GM21723 (cell line): Measurements from ENCODE around the gene COMMD4.
"Not testable (repeated sequence)": the region's sequence is repeated elsewhere in the genome, so short reads cannot be mapped to it uniquely, and the experiment has no call there.

Experiments used
- ATAC-seq: cut with Tn5 transposase; IDR thresholded peaks from one replicate; pipeline ENCODE4 v1.9.1; 2021; ENCODE audit warnings: mild to moderate bottlenecking, moderate library complexity; ENCODE audit not compliant: unreplicated experiment

COMMD4 gene

DNA sequence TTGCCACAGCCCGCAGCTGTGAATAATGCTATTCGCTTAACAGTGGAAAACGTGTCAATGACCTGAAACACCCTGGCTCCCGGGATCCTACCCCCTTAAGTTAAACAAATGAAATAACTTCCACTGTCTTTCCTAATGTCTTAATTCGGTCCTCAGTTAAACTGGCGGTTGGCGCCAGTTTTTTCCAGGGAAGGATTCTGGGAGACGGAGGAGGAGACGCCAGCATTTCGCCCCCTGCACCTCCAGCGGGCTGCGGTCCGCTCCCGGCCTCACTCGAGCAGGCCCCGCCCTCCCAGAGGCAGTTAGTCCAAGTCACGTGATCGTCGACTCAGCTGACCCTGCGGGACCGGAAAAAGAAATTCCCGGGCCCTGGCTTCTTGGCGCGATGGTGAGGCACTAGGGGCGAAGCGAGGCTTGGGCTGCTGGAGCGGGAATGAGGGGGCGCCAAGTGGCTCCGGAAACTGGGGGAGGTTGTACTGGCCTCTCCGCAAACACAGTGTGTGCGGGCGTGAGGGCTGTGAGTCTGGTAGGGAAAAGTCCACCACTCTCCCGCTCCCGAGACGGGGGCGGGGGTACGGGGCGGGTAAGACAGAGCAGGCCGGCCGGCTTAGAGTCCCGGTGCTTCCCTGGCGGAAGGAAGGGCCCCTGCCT is at the start of gene COMMD4:
Gene COMMD4 (plus strand): TSS at position 359 of the 651 bp plus-strand sequence. CDS start 27 bp downstream, at position 386.
- ATAC-seq: peak; percentile 58

DNA sequence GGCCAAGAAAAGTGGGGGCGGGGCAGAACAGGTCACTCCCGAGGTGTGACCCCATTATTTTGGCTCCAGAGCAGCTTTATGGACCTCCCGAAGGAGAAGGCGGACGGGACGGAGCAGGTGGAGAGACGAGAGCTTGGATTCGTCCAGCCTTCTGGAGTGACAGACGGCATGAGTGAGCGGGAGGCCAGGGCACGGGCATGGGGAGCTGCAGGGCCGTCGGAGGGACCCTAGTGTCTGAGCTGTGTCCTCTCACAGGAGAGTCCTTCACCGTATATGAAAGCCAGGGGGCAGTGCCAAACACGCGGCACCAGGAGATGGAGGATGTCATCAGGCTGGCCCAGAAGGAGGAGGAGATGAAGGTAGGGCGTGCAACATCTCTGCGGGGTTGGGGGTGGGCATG is 42.2 kb upstream of the COMMD4 start:
- ATAC-seq: not testable (repeated sequence)

DNA sequence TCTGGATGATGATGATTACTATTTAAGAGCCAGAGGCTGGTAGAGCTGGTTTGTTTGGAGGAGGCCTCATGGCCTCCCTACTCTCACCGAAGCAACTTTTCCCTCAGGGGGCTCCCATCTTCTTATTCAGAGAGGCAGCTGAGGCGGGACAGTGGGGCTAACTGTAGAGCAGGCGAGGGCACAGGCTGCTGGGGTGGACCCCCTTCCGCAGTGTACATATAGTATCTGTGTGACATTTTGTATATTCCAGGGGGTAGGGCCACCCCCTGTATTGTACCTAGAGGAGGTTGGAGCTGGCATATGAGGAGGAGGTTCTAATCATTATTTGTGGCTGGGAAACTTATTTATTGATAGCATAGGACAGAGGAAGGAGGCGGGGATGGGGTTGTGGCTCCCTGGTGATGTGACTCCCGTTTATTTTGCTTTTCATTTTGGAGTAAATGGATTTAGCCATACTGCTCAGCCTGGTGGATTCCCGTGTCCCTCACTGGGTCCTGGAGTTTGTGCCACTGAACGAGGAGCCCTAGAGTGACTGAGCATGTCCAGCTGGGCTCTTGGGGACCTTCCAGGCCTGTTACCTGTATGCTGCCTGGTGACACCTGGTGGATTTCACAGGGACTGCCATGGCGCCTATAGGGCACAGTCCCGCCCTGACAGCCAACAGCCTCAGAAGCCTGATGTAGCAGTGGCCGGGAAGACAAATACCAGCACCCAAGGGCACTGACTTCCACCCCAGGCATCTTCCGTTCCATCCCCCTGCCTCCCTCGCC is 37.1 kb upstream of the COMMD4 start:
- not testable (repeated sequence) for ATAC-seq

DNA sequence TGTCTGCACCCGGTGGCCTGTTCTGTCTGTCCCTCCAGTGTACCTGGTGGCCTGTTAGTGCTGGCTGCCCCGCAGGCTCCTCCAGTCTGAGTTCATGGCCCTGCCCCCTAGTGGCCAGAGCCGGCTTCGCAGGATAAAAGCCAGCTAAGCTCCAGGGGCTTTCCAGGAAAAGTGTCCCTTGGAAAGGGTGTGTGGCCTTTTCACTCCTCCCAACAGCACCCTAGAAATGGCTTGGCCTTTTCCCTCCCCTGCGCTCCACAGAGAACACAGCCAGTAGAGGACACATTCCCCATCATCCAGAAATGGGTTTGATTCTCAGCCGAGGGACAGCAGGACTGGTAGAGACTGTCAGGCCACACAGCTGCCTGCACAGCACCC is 36.6 kb upstream of the COMMD4 start:
- ATAC-seq: not testable (repeated sequence)

DNA sequence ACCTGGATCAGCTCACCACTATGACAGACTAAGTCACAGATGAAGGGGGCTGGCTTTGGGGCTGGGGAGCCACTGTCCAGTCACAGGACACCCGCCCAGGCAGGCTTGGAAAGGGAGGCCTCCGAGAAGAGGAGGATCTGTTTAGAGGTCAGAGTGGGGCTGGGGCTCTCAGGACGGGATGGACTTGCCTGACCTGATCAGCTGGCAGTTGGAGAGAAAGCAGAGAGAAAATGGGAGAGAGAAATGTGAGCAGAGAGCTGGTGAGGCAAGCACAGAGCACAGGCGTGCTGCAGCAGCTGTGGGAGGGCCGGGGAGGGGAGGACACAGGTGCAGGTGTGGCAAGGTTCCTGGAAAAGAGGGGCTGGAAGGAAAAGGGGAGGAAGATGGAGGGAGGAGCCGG is 35.8 kb upstream of the COMMD4 start:
- ATAC-seq: not testable (repeated sequence)

DNA sequence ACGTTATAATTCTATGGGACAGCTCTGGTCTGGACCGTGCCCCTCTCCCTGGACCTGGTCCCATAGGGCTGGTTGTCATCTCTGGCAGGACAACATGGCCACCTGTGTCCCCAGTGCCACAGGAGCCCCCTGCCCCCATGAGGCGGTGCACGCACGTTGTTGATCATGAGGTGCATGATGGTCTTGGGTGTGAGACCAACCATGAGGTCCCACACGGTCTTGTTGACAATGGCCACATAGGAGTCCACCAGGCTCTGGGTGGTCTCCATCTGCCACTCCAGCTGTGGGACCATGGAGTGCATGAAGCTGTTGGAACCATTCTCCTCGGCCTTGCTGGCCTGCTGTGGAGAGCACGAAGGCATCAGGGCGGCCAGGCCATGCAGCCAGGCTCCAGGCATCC is 33.5 kb upstream of the COMMD4 start:
- no peak for ATAC-seq

DNA sequence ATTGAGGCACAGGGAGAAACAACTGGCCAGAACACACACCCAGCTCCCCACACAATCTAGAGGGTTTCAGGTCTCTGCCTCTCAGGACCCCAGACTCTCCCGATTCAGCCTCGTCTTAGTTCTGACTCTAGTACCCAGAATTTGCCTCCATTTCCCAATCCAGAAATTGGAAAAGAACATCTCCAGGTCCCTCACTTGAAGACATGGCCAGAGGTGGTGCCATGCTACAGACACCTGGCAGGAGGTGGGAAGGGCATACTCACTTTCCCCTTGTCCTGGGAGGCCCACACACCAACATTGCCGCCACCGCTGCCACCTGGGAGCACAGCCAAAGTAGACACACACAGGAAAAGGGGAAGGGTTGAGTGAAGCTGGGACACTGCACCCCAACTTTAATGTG is 33.1 kb upstream of the COMMD4 start:
- ATAC-seq: not testable (repeated sequence)

DNA sequence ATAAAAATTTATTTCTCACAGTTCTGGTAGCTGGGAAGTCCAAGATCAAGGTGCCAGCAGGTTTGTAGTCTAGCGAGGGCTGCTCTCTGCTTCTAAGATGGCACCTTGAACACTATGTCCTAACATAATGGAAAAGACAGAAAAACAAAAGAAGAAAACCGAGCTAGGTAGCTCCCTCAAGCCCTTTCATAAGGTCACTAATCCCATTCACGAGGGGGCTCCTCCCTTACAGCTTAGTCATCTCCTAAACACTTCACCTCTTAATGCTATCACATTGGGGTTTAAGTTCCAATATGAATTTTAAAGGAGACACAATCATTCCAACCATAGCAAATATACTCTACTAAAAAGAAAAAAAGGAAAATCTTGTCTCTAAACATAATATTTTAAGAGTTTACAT is 29.7 kb upstream of the COMMD4 start:
- ATAC-seq: no peak

DNA sequence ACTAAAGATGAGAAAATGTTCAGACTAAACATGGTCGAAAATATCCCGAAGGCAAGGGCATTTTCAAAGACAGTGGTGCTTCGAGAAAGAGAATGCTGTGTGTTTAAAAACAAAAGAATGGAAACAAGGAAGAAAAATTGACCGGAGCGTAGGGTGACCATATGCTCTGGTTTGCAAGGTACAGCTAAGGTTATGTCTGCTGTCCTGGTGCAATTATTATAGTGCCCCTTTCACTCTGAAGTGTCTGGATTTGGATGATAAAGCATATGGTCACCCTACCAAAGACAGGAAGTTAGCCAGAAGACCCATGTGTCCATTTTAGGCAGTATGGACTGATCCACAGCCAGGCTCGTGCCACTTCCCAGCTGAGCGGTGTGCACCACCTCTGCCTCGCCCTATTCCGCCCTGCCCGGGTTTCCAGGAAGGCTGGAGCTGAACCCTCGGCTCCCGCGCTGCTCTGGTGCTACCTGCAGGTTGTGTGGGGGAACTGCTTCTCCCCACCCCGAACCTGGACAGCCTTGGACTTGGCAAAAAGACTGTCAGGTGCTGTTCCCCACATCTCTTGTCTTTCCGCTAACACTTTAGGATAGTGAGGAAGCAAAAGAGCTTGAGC is 28.0 kb upstream of the COMMD4 start:
- no peak for ATAC-seq

DNA sequence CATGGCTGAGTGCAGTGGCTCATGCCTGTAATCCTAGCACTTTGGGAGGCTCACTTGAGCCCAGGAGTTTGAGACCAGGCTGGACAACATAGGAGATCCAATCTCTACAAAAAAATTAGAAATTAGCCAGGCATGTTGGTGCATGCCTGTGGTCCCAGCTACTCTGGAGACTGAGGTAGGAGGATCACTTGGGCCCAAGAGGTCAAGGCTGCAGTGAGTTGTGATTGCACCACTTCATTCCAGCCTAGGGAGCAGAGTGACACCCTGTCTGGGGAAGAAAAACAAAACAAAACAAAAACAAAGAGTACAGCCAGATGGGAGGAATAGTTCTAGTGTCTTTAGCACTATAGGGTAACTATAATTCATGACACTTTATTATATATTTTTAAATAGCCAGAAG is 26.2 kb upstream of the COMMD4 start:
- ATAC-seq: no peak

DNA sequence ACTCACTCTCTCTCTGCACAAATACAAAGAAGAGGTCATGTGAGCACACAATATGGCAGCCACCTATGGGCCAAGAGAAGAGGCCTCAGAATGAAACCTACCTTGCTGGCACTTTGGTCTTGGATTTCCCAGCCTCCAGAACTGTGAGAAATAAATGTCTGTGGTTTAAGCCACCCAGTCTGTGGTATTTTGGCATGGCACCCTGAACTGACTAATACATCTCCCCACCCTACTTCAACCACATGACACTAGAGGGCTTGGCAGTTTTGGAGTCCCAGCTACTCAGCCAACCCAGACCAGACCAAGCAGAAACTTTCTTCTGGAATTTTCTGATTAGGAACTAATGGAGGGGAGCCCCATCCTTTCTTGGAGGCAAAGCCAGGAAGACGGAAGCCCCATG is 23.3 kb upstream of the COMMD4 start:
- ATAC-seq: not testable (repeated sequence)

DNA sequence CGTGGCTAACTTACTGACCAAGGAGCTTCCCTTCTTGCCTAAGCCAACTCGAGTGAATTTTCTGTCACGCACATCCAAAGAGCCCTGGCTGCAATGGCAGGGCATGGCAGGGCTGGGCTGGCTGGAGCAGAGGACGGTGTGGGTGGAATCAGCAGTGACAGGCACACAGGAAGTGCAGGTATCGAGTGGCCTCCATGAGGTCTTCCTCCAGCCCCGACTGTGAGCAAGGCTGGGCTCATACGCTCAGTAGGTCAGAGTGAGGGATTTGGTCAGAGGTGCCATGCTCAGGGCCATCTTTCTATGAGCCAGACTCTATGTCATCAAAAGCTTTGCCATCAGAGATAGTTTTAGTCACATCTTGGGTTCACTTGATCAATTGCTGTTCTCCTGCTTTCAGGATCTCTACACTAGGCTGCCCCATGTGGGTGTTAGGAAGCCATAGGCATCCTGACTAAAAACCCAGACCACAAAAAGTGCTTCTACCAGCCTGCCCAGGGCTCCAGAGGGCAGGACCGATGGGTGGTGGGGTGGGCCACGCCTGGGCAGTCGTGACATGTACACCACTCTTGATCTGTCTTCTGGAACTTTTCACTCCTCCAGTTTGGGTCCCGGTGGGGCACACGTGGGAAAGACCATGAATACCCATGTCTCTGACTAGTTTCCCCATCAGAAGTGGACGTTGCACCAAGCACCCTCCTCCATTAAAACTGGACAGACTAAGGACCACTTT is 22.6 kb upstream of the COMMD4 start:
- ATAC-seq: no peak

DNA sequence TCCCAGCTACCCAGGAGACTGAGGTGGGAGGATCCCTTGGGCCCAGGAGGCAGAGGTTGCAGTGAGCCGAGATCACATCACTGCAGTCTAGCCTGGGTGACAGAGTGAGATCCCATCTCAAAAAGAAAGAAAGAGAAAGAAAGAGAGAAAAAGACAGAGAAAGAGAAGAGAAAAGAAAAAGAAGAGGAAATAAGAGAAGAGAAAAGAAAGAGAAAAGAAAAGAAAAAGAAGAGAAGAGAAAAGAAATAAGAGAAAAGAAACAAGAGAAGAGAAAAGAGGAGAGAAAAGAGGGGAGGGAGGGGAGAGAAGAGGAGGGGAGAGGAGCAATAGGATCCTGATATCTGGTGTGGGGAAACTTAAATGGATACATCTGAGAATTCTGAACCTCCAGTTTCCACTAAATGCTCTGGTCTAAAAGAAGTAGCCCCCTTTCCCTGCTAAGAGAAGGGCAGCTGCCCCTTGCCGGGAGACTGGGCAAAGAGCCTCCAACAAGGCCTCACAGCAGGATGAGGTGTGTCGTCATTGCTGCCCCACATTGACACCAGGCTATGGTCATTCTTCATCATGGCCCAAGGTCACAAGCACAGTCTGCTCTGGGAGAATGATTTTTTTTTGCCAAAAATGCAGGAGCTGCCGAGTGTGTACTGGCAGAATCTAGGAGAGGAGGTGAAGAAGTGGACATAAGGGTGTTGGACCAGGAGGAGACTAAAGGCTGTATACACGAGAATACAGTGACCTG is 21.1 kb upstream of the COMMD4 start:
- ATAC-seq: no peak

DNA sequence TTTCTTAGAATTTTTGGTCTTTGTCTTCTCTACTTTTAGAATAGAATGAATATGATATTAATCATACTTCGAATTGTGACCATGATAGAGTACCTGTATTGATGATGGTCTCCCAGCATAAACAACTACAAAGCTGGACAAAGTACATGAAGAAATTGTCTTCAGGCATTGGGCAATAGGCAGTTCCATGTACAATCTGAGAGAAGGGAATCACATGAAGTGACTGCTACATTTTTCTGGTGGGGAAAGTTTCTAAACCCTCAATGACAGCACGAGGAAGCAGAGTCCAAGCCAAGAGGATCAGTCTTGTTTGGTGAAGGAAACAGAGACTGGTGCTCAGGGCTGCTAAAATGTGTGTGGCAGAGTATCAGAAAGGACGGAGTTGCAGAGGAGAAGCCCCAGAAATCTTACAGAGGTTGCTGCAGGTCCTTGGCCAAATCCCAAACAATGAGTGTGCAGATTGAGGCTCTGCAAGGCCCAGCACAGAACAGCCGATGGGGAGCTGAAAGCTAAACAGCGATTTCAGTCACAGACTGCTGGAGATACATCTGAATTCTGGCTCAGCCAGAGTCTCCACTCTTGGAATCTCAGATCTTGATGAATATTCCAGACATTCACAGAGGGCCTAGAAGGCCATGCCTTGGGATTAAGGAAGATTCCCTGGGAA is 16.5 kb upstream of the COMMD4 start:
- ATAC-seq: not testable (repeated sequence)

DNA sequence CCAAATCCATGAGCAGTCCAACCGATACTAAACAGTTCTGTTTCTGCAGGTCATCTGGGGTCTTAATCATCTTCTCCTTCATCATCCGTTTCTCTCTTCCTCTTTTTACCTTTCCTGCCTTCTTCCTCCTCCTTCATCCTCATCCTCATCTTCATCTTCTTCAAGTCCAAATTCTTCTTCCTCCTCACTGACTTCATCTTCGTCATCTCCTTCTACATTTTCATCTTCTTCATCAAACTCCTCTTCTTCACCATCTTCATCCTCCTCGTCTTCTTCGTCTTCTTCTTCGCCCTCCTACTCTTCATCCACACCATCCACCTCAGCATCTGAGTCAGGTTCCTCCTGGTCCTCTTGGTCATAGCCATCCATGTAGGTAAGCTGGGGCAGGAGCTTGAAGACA is 14.2 kb upstream of the COMMD4 start:
- no peak for ATAC-seq

DNA sequence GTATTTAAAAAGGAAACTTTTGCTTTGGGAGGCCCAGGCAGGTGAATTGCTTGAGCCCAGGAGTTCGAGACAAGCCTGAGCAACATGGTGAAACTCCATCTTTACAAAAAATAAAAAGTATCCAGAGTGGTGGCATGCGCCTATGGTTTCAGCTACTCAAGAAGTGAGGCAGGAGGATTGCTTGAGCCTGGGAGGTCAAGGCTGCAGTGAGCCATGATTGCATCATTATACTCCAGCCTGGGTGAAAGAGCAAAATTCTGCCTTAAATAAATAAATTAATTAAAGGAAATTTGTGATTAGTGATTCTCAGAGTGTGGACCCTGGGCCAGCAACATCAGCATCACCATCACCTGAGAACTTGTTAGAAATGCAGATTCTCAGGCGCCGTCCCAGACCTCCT is 9.9 kb upstream of the COMMD4 start:
- no peak for ATAC-seq

DNA sequence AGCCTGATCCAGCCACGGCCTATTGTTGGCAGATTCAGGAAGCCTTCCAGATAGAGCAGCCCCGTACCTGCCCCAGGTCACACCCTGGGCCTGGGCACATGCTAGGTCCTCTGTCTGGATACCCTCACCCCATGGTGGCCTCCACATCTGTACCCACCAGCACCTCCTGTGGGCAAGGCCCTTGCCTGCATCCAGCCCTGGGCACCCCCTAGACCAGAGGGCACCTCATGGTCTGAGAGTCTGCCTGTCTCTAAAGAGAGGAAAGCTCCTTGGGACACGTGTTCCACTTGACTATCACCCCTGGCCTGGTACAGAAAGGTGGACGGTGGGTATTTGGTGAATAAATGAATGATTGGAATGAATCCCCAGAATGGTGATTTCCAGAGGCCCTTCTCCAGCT is 8.9 kb upstream of the COMMD4 start:
- ATAC-seq: no peak

DNA sequence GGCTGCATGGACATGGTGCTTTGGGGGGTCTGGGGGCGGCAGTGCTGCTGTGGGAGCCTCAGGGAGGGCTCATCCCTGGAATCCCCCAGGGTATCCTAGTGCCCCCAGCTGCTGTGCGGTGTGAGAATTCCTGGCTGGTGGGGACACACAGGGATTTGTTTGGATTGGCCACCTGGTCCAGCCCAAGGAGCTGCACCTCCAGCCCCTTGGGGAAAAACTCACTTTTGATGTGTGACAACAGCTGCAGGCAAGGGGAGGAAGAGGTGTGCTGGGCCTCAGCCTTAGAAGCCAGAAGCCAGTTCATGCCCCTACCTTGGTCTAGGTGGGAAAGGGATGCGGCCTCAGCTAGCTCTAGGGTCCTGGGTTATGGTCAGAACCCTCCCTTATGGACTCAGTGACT is 8.4 kb upstream of the COMMD4 start:
- no peak for ATAC-seq

DNA sequence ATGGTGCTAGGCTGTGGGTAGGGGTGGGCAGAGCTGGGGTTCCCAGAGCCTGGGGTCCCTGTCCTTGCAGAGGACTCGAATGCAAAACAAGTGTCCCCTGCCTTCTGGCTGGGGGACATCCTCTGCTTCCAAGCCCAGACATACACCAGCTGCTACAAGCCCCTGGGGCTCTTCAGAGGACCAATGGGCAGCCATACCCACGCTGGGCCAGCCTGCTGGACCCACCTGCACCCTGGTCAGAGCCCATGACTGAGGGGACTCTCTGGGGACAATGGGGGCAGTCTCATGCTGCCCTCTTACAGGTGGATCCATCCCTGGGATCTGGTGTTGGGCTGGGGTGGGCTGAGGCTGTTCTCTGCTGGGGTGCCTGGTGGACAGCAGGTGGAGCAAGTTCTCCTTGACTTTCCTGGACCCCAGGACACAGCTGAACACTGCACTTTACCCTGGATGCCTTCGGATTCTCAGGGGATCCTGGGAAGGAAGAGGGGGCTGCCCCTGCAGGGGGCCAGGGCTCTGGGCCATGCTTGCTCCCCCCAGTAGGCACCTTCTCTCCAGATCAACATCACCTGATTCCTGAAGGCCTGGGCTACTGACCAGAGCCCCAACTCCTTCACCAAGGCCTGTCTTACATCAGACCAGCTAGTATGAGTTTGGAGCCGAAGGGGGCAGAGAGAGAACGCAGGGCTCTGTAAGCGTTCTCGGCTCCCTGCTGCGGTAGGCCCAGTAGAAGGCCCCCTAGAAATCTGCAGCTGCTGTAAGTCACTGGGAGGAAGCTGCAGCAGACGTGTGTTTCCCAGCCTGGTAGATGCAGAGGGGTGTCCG is 7.2 kb upstream of the COMMD4 start:
- ATAC-seq: no peak
